Measurements from ENCODE around the gene OCEL1.

OCEL1 gene

DNA sequence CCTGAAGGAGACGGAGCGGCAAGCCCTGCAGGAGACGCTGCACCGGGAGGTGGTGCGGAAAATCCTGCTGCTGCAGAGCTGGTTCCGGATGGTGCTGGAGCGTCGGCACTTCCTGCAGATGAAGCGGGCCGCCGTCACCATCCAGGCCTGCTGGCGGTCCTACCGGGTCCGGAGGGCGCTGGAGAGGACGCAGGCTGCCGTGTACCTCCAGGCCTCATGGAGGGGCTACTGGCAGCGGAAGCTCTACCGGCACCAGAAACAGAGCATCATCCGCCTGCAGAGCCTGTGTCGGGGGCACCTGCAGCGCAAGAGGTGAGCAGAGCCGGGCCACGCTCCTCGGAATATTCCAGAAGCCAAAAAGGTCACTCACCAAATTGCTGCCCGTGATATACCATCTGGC, 33.3 kb upstream of the OCEL1 start:
- H3K4me2 ChIP-seq (ENCODE audit: low read length), result no peak overlapping the region
- no peak overlapping the region for H4K8ac ChIP-seq (ENCODE audit: low read depth, low read length)
- H3K4me3 ChIP-seq (ENCODE audit: low read depth, low read length), result no peak overlapping the region
- H2BK12ac ChIP-seq (ENCODE audit: low read length), result no peak overlapping the region
- no peak overlapping the region for H3K4ac ChIP-seq (ENCODE audit: low read depth, low read length)
- no peaks in the 10 kb centered on the region for H3K27me3 ChIP-seq (ENCODE audit: insufficient read depth, low read length)
- H3K23ac ChIP-seq (ENCODE audit: low read length), result no peak overlapping the region
- no peaks in the 10 kb centered on the region for H3K79me2 ChIP-seq (ENCODE audit: control insufficient read depth, insufficient read depth, low read length, poor library complexity)
- no peak overlapping the region for H2AK5ac ChIP-seq (ENCODE audit: low read length)
- no peaks in the 10 kb centered on the region for H3K4me1 ChIP-seq (ENCODE audit: control insufficient read depth in 1 of 2, insufficient read depth in 2 of 2, low read length in 2 of 2)
- H4K91ac ChIP-seq (ENCODE audit: low read depth, low read length), result no peak overlapping the region
- DNase-seq, result no peak
- H3K9me3 ChIP-seq (ENCODE audit: insufficient read depth, low read depth, low read length), result peaks cover 2% of the 10 kb centered on the region
- H4K12ac ChIP-seq (ENCODE audit: low read depth, low read length), result no peak overlapping the region
- H3K9ac ChIP-seq (ENCODE audit: low read length), result no peak overlapping the region
- peaks cover 67 to 77% of the 10 kb centered on the region in 2 experiments for H3K36me3 ChIP-seq (ENCODE audit: control insufficient read depth in 1 of 2, insufficient read depth in 2 of 2, low read length in 2 of 2)
- H3K18ac ChIP-seq (ENCODE audit: low read length), result no peak overlapping the region
- no peak overlapping the region for H3K27ac ChIP-seq (ENCODE audit: low read depth, low read length)
- H2AFZ ChIP-seq (ENCODE audit: insufficient read depth, low read length, poor library complexity), result no peak overlapping the region
- no peaks in the 10 kb centered on the region for H3K79me1 ChIP-seq (ENCODE audit: low read length)
- no peak overlapping the region for H3K14ac ChIP-seq (ENCODE audit: low read length)
- no peak overlapping the region for H2BK5ac ChIP-seq (ENCODE audit: low read depth, low read length, poor library complexity)
- H2BK120ac ChIP-seq (ENCODE audit: insufficient read depth, low read length, poor library complexity), result no peak overlapping the region
- no CpG with 5 or more reads among the region's 26 CpGs for WGBS (ENCODE audit: extremely low coverage, insufficient coverage, insufficient read length)

- H3K23ac ChIP-seq (ENCODE audit: low read length), result no peak overlapping the region
- H3K36me3 ChIP-seq (ENCODE audit: control insufficient read depth in 1 of 2, insufficient read depth in 2 of 2, low read length in 2 of 2), result peaks cover 71 to 76% of the 10 kb centered on the region in 2 experiments
- no peak overlapping the region for H3K4me3 ChIP-seq (ENCODE audit: low read depth, low read length)
- DNase-seq, result no peak
- WGBS (ENCODE audit: extremely low coverage, insufficient coverage, insufficient read length), result no CpG with 5 or more reads among the region's 16 CpGs
- H3K27ac ChIP-seq (ENCODE audit: low read depth, low read length), result no peak overlapping the region
- H3K79me2 ChIP-seq (ENCODE audit: control insufficient read depth, insufficient read depth, low read length, poor library complexity), result no peaks in the 10 kb centered on the region
- H3K9me3 ChIP-seq (ENCODE audit: insufficient read depth, low read depth, low read length), result peaks cover 2% of the 10 kb centered on the region
- no peak overlapping the region for H2BK120ac ChIP-seq (ENCODE audit: insufficient read depth, low read length, poor library complexity)
- H4K8ac ChIP-seq (ENCODE audit: low read depth, low read length), result no peak overlapping the region
- no peaks in the 10 kb centered on the region for H3K27me3 ChIP-seq (ENCODE audit: insufficient read depth, low read length)
- no peak overlapping the region for H3K14ac ChIP-seq (ENCODE audit: low read length)
- H3K18ac ChIP-seq (ENCODE audit: low read length), result no peak overlapping the region
- H2AFZ ChIP-seq (ENCODE audit: insufficient read depth, low read length, poor library complexity), result no peak overlapping the region
- H2AK5ac ChIP-seq (ENCODE audit: low read length), result no peak overlapping the region
- no peak overlapping the region for H4K12ac ChIP-seq (ENCODE audit: low read depth, low read length)
- H3K4ac ChIP-seq (ENCODE audit: low read depth, low read length), result no peak overlapping the region
- no peaks in the 10 kb centered on the region for H3K79me1 ChIP-seq (ENCODE audit: low read length)
- no peak overlapping the region for H3K4me2 ChIP-seq (ENCODE audit: low read length)
- no peak overlapping the region for H3K9ac ChIP-seq (ENCODE audit: low read length)
- no peak overlapping the region for H2BK5ac ChIP-seq (ENCODE audit: low read depth, low read length, poor library complexity)
- no peak overlapping the region for H2BK12ac ChIP-seq (ENCODE audit: low read length)
- no peaks in the 10 kb centered on the region for H3K4me1 ChIP-seq (ENCODE audit: control insufficient read depth in 1 of 2, insufficient read depth in 2 of 2, low read length in 2 of 2)
- no peak overlapping the region for H4K91ac ChIP-seq (ENCODE audit: low read depth, low read length)
These were observed 31.4 kb upstream of the OCEL1 start for GRCh38 chr19:17194608-17195007.

DNA sequence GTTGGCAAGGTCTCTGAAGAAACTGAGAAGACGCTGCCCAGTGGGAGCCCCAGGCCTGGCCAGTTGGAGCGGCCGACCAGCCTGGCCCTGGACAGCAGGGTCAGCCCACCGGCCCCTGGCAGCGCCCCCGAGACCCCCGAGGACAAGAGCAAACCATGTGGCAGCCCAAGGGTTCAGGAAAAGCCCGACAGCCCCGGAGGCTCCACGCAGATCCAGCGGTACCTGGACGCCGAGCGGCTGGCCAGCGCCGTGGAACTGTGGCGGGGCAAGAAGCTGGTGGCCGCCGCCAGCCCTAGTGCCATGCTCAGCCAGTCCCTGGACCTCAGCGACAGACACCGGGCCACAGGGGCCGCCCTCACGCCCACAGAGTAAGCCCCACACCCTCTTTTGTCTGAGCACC, 30.9 kb upstream of the OCEL1 start:
- WGBS (ENCODE audit: extremely low coverage, insufficient coverage, insufficient read length), result no CpG with 5 or more reads among the region's 23 CpGs

GRCh38 chr19:17196610-17197009, 29.4 kb upstream of the OCEL1 start:
- Histone ChIP-seq H3K36me3 (ENCODE audit: control insufficient read depth in 1 of 2, insufficient read depth in 2 of 2, low read length in 2 of 2) (peaks cover 75 to 76% of the 10 kb centered on the region in 2 experiments), H3K14ac (ENCODE audit: low read length) (no peak overlapping the region), H3K79me2 (ENCODE audit: control insufficient read depth, insufficient read depth, low read length, poor library complexity) (no peaks in the 10 kb centered on the region), H3K9me3 (ENCODE audit: insufficient read depth, low read depth, low read length) (peaks cover 5% of the 10 kb centered on the region), H2AK5ac (ENCODE audit: low read length) (no peak overlapping the region), H3K9ac (ENCODE audit: low read length) (no peak overlapping the region), H3K23ac (ENCODE audit: low read length) (no peak overlapping the region), H4K12ac (ENCODE audit: low read depth, low read length) (no peak overlapping the region), H3K27ac (ENCODE audit: low read depth, low read length) (no peak overlapping the region), H2AFZ (ENCODE audit: insufficient read depth, low read length, poor library complexity) (no peak overlapping the region), H4K91ac (ENCODE audit: low read depth, low read length) (no peak overlapping the region), H2BK12ac (ENCODE audit: low read length) (no peak overlapping the region), H3K27me3 (ENCODE audit: insufficient read depth, low read length) (no peaks in the 10 kb centered on the region), H2BK120ac (ENCODE audit: insufficient read depth, low read length, poor library complexity) (no peak overlapping the region), H3K4me3 (ENCODE audit: low read depth, low read length) (no peak overlapping the region), H3K4me2 (ENCODE audit: low read length) (no peak overlapping the region), H3K79me1 (ENCODE audit: low read length) (no peaks in the 10 kb centered on the region), H3K4me1 (ENCODE audit: control insufficient read depth in 1 of 2, insufficient read depth in 2 of 2, low read length in 2 of 2) (no peaks in the 10 kb centered on the region), H4K8ac (ENCODE audit: low read depth, low read length) (no peak overlapping the region), H3K18ac (ENCODE audit: low read length) (no peak overlapping the region), H3K4ac (ENCODE audit: low read depth, low read length) (no peak overlapping the region), H2BK5ac (ENCODE audit: low read depth, low read length, poor library complexity) (no peak overlapping the region)
- 100% methylated on average over 3 of the region's 7 CpGs for WGBS (ENCODE audit: extremely low coverage, insufficient coverage, insufficient read length)
- no peak for DNase-seq

More for the DNA sequence above, 30.9 kb upstream of the OCEL1 start:
- no peak overlapping the region for H2BK5ac ChIP-seq (ENCODE audit: low read depth, low read length, poor library complexity)
- no peak for DNase-seq
- H2BK120ac ChIP-seq (ENCODE audit: insufficient read depth, low read length, poor library complexity), result no peak overlapping the region
- no peak overlapping the region for H3K14ac ChIP-seq (ENCODE audit: low read length)
- H3K36me3 ChIP-seq (ENCODE audit: control insufficient read depth in 1 of 2, insufficient read depth in 2 of 2, low read length in 2 of 2), result peaks cover 73 to 75% of the 10 kb centered on the region in 2 experiments
- no peaks in the 10 kb centered on the region for H3K79me1 ChIP-seq (ENCODE audit: low read length)
- H2AK5ac ChIP-seq (ENCODE audit: low read length), result no peak overlapping the region
- no peak overlapping the region for H3K27ac ChIP-seq (ENCODE audit: low read depth, low read length)
- no peak overlapping the region for H4K8ac ChIP-seq (ENCODE audit: low read depth, low read length)
- H3K4me3 ChIP-seq (ENCODE audit: low read depth, low read length), result no peak overlapping the region
- no peaks in the 10 kb centered on the region for H3K4me1 ChIP-seq (ENCODE audit: control insufficient read depth in 1 of 2, insufficient read depth in 2 of 2, low read length in 2 of 2)
- no peak overlapping the region for H4K91ac ChIP-seq (ENCODE audit: low read depth, low read length)
- no peak overlapping the region for H3K4me2 ChIP-seq (ENCODE audit: low read length)
- H3K9me3 ChIP-seq (ENCODE audit: insufficient read depth, low read depth, low read length), result peaks cover 2% of the 10 kb centered on the region
- no peak overlapping the region for H3K9ac ChIP-seq (ENCODE audit: low read length)
- no peak overlapping the region for H3K18ac ChIP-seq (ENCODE audit: low read length)
- H3K23ac ChIP-seq (ENCODE audit: low read length), result no peak overlapping the region
- no peak overlapping the region for H2BK12ac ChIP-seq (ENCODE audit: low read length)
- H4K12ac ChIP-seq (ENCODE audit: low read depth, low read length), result no peak overlapping the region
- no peaks in the 10 kb centered on the region for H3K27me3 ChIP-seq (ENCODE audit: insufficient read depth, low read length)
- no peak overlapping the region for H3K4ac ChIP-seq (ENCODE audit: low read depth, low read length)
- H2AFZ ChIP-seq (ENCODE audit: insufficient read depth, low read length, poor library complexity), result no peak overlapping the region
- no peaks in the 10 kb centered on the region for H3K79me2 ChIP-seq (ENCODE audit: control insufficient read depth, insufficient read depth, low read length, poor library complexity)
